Fibroblast of mammary gland (primary cell): ENCODE data around the gene ADGB.

Experiments
- DNase-seq: peaks from one replicate; pipeline ENCODE4 v3.0.0-alpha.2; 2010; ENCODE audit warnings: low read depth
- H3K4me3 ChIP-seq: 2 replicates; pipeline ENCODE4 v1.5.1; 2011; ENCODE audit warnings: low read depth, mild to moderate bottlenecking, low read length, moderate library complexity; ENCODE audit not compliant: control insufficient read depth
- CTCF ChIP-seq: conservative IDR thresholded peaks from 2 replicates; pipeline ENCODE4 v1.5.1; 2011; ENCODE audit warnings: low read depth, low read length, inconsistent platforms; ENCODE audit not compliant: control insufficient read depth, insufficient read depth

The ADGB gene

DNA sequence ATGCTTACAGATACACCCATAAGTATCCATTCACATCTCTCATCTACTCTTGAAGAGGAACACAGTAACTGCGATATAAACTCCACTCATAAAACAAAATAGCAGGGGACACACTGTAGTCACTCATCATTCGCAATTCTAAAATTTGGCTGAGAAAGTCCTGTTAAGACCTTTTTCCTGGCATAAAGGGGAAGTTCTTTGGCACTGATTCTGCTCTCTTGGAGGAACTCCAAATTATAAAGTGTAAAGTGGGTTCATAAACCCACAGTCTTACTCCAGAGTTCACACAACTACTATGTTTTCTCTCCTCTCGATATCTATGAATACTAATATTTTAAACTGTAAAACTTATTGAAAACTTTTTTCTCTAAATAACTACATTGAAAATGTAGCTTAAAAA lies 80.6 kb downstream of the ADGB start:
- no peak overlapping the region for H3K4me3 ChIP-seq
- no peak for TF ChIP-seq CTCF
- DNase-seq = no peak

DNA sequence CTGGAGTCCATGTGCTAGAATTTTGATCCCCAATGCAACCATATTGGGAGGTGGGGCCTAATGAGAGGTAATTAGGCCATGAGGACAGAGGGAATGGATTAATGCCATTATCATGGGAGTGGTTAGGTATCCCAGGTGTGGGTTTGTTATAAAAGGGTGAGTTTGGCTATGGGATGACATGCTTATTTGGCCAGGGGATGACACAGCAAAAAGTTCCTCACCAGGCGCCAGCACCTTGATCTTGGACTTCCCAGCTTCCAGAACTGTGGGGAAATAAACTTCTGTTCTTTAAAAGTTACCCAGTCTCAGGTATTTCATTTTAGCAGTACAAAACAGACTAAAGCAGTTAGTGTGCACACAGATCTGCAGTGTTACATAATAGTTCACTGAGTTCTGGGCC lies 84.1 kb downstream of the ADGB start:
- H3K4me3 ChIP-seq = no peak overlapping the region
- no peak for TF ChIP-seq CTCF
- DNase-seq = no peak

DNA sequence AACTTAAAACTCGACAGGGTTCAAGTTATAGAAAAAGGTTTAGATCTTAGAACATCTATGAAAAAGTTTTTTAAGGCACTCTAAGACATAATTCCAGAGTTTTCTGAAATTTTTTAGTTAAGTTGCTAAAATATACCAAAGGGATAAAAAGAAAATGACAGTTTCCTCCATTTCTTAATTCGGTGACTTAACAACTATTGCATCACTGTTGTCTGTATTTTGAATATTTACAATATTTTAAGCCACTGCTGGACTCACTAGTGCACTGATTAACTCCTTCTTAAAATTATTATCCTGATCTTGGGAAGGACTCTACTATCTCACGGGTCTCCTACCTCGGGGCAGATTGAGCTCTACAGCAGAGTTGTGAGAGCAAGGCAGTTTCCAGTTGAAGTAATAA lies 91.0 kb downstream of the ADGB start:
- no peak for TF ChIP-seq CTCF
- H3K4me3 ChIP-seq = no peak overlapping the region
- no peak for DNase-seq

GRCh38 chr6:146693342-146693741 lies 94.6 kb downstream of the ADGB start:
- TF ChIP-seq CTCF = no peak
- no peak for DNase-seq
- H3K4me3 ChIP-seq = no peak overlapping the region

GRCh38 chr6:146697921-146698320 lies 99.1 kb downstream of the ADGB start:
- TF ChIP-seq CTCF = no peak
- H3K4me3 ChIP-seq = no peak overlapping the region
- DNase-seq = no peak

- DNase-seq = peak; percentile 87
- no peak overlapping the region for H3K4me3 ChIP-seq
- peak; percentile 71 for TF ChIP-seq CTCF
These were observed 101.4 kb downstream of the ADGB start for GRCh38 chr6:146700078-146700686.

DNA sequence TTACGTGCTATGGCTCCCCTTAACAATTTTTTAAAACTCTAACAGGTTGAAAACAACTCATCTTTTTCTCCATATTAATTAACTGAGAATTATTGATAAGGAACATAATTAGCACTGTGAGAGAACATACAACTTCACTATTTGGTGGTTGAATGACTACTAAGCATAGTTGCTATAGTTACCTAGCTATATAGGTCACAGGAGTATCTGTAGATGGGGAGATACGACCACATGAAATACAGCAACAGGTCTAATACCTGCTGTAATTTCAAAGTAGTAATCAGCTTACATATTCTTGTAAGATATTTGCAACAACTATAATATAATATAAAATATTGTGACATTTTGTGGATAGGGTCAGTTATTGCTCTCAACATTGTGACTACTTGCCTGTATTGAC lies 102.9 kb downstream of the ADGB start:
- TF ChIP-seq CTCF = no peak
- no peak overlapping the region for H3K4me3 ChIP-seq
- no peak for DNase-seq
